Activated T-cell treated with anti-CD3 and anti-CD28 coated beads, Interleukin-2, amount 50 U/mL, for 48 hours (primary cell): Measurements from ENCODE around the gene VPS35L.

Source experiments
- DNase-seq, 2 experiments: peaks; one replicate each; pipeline ENCODE4 v3.0.0-alpha.2; 2020

VPS35L gene

GRCh38 chr16:19696961-19697360 is 141.5 kb downstream of the VPS35L start:
- no peak for DNase-seq

GRCh38 chr16:19697756-19698318 is 142.3 kb downstream of the VPS35L start:
- DNase-seq: no peak

- DNase-seq: peak in 1 of 2 experiments; percentile 38
Observed at GRCh38 chr16:19698480-19699465, 143.3 kb downstream of the VPS35L start.

DNA sequence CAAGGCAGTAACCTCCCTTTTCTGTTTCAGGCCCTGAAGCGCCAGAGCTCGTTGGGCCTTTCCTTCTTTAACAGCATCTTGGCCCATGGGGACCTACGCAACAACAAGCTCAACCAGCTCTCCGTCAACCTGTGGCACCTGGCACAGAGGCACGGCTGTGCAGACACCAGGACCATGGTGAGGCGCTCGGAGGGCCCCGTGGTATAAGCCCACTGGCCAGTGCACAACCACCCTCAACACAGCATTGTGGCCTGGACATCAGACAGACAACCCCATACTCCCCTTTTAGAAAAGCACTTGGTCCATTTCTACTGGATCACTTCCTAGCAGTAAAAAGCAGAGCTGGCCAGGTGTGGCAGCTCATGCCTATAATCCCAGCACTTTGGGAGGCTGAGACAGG is 144.0 kb downstream of the VPS35L start:
- no peak for DNase-seq

DNA sequence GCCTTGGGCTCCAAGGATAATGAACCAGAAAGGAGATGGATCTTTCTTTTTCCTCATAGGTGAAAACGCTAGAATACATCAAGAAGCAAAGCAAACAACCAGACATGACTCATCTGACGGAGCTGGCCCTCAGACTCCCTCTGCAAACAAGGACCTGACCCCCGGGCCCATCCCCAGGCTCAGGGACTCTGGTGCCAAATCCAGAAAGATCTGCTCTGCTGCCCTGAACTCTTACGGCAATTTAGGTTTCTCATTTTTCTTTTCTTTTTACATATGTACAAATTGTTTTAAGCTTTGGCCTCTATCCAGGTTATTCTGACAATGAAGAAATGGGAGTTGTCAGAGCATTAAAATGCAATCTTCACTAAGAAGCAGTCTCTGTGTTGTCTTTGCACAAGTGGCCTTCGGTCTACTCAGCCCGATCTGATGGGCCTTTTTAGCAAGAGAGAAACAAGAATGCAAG is 144.8 kb downstream of the VPS35L start:
- no peak for DNase-seq

- DNase-seq: no peak
Observed at GRCh38 chr16:19701091-19701490, 145.6 kb downstream of the VPS35L start.

DNA sequence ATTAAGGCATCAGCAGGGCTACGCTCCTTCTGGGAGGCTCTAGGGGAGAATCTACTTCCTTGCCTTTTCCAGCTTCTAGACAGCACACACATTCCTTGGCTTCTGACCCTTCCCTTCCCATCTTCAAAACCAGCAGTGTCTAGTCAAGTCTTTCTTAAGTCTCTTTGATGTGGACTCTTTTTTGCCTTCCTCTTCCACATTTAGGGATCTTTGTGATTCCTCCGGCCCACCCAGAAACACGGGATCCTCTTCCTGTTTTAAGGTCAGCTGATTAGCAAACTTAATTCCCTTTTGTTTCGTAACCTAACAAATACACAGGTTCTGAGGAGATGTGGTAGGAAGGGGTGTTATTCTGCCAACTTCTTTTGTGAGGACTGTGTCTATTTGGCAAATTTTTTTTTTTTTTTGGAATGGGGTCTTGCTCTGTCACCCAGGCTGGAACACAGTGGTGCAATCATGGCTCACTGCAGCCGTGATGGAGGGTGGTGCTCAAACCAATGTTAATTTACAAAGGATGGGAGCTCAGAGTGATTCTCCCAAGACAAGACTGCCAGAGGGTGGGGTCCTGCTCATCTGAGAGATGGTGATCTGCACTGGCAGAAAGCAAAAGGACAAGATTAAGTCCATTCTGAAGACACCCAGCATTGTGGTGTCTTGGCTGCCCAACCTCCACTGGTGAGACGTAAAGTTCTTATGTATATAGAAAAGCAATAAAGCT is 147.8 kb downstream of the VPS35L start:
- no peak for DNase-seq

- DNase-seq: no peak
Observed at GRCh38 chr16:19704321-19705145, 149.0 kb downstream of the VPS35L start.

- no peak for DNase-seq
Observed at GRCh38 chr16:19705146-19705501, 149.6 kb downstream of the VPS35L start.

DNA sequence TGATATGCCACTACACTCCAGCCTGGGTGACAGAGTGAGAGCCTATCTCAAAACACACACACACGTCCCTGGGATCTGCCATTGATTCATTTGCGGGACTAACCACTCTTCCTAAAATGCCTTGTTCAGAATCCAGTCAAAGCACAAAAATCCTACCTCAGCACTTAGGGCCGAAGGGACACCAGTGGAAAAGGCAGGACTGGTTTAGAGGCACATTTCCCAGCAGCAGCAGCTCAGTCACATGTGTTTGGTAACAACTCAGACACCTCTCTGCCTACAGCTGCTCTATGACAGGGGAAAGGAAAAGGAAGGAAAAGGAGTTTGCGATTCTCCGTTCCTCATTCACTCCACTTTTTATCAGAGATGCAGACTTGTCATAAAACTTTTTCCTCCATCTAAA is 150.3 kb downstream of the VPS35L start:
- no peak for DNase-seq

- DNase-seq: no peak
Observed at GRCh38 chr16:19706846-19707245, 151.3 kb downstream of the VPS35L start.

GRCh38 chr16:19707569-19708295 is 152.2 kb downstream of the VPS35L start:
- DNase-seq: no peak

DNA sequence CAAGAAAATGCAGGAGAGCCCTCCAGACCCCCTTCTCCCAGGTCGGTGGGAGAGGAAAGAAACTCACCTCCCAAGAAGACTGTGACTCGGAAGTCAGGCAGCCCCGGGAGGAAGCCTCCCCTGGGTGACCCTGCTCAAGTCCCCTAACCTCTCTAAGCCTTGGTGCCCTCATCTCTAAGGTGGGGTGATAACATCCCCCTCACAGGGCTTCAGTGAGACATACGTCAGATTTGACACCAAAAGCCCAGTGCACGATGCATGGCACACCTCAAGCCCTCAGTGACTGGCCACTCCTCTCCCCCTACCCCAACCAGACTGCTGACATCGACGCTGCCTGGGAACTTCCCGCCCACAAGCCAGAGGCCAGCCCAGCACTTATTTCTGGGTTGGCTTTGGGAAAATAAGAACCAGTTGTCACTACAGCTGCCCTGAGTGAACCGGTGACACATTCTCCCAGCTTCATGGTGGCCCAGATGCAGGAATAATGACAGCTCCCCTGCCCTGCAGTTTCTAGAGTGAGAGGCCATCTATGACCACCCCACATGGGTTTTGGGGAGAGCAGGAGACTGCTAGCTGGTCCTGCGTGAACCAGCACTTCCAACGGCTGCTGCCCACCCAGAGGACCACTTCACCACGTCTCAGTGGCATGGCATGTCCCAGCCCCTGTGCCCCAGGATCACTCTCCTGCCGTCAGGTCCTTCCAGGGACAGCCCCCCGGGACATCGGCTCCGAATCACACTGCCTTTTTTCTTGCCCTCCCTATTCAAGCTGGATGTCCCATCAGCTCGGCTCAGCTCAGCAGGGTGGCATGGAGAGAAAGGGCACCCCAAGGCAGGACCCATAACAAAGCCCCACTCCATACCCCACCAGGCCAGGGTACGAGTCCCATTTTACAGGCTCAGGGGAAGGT is 153.0 kb downstream of the VPS35L start:
- DNase-seq: no peak

- DNase-seq: no peak
Observed at GRCh38 chr16:19709381-19710136, 154.1 kb downstream of the VPS35L start.

GRCh38 chr16:19710191-19710908 is 154.8 kb downstream of the VPS35L start:
- no peak for DNase-seq

DNA sequence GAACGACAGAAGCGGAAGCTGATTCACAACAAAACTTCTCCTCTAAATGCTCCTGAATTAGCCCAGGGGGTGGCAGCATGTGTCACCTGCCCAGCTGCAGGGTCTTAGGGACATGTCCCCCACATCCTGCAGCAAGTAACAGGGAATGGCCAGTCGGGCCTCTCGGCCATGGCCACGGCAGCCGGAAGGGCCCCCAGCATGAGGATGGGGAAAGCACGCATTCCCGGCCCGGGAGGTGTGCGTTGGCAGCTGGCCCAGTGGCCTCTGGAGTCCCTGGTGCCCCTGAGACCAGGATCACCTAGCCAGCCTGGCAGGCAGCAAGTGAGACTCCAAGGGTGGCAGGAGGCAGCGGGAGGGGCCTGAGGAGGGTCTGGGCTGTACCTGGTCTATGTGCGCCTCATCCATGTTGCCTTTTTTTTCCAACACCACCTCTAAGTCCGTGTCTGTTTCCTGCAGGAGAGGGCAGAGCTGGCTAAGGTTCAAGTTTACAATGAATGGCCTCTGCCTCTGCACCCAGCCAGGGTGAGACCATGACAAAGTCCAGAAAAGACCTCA is 155.6 kb downstream of the VPS35L start:
- DNase-seq: no peak

- no peak for DNase-seq
Observed at GRCh38 chr16:19711643-19712042, 156.1 kb downstream of the VPS35L start.

GRCh38 chr16:19712418-19713058 is 157.0 kb downstream of the VPS35L start:
- DNase-seq: no peak

DNA sequence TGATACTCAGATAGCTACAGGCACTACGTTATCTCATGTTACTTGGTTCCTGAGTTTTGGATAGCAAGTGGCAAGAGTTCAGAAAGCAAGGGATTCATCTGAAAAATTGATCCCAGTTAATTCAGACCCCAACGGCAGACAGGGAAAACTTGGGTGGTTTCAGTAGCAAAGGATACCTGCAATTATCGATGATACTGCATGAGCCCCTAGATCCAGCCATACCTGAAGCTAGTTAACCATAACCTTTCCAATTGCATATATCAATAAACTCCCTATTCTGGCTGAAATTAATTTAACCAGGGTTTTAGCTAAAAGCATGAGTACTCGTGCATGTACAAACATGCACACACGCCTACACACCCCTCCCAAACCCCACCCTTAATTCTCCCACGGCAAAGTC is 158.2 kb downstream of the VPS35L start:
- DNase-seq: no peak
